Central memory CD8-positive, alpha-beta T cell (primary cell): ENCODE data around the gene ASH1L.

Source experiments
- ATAC-seq: fragments of 150-1000 bp; cut with Tn5 transposase; replicated peaks from 2 replicates; pipeline ENCODE4 v1.10.0; 2022; ENCODE audit warnings: mild to moderate bottlenecking, moderate FRiP score, moderate number of reproducible peaks; ENCODE audit not compliant: poor library complexity, severe bottlenecking; ENCODE audit errors: extremely low read depth
- DNase-seq, 2 donors: peaks; one replicate each; pipeline ENCODE4 v3.0.0; 2021; ENCODE audit warnings: low spot score in 2 of 2
- H3K27ac Mint-ChIP-seq: one replicate; pipeline ENCODE4 v1.8.0; 2022; ENCODE audit warnings: low read depth, mild to moderate bottlenecking, moderate library complexity, mixed read lengths
- H3K27me3 Mint-ChIP-seq: one replicate; pipeline ENCODE4 v1.8.0; 2022; ENCODE audit warnings: mixed read lengths
- H3K36me3 Mint-ChIP-seq: one replicate; pipeline ENCODE4 v1.8.0; 2022; ENCODE audit warnings: mild to moderate bottlenecking, moderate library complexity, mixed read lengths; ENCODE audit not compliant: insufficient read depth
- H3K4me1 Mint-ChIP-seq: one replicate; pipeline ENCODE4 v1.8.0; 2022; ENCODE audit warnings: mixed read lengths
- H3K4me3 Mint-ChIP-seq: one replicate; pipeline ENCODE4 v1.8.0; 2022; ENCODE audit warnings: mild to moderate bottlenecking, moderate library complexity, mixed read lengths
- H3K9me3 Mint-ChIP-seq: one replicate; pipeline ENCODE4 v1.8.0; 2022; ENCODE audit warnings: mixed read lengths

ASH1L gene

DNA sequence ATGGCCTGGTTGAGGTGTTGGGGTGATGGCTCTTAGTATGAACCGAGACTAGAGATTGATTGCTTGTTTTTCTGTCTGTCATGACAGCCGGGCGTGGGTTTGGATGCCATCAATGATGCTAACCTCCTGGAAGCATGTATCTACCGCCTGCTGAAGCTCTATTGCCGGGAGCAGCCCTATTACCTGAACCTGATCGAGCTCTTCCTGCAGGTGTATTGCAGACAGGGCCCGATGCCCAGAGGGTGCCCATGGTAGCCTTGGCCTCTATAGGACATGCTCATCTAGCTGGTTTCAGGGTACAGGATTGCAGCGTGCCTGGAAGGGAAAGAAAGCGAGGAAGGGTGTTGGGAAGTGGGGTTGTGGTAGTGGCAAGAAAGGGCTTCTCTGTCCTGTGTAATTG lies 244.5 kb downstream of the ASH1L start:
- H3K36me3 Mint-ChIP-seq, result peaks cover 10% of the 10 kb centered on the region
- H3K27ac Mint-ChIP-seq, result no peak overlapping the region
- H3K4me3 Mint-ChIP-seq, result no peak overlapping the region
- no peak for DNase-seq
- H3K4me1 Mint-ChIP-seq, result peaks cover 14% of the 10 kb centered on the region
- H3K9me3 Mint-ChIP-seq, result no peaks in the 10 kb centered on the region
- ATAC-seq, result no peak
- H3K27me3 Mint-ChIP-seq, result no peaks in the 10 kb centered on the region

DNA sequence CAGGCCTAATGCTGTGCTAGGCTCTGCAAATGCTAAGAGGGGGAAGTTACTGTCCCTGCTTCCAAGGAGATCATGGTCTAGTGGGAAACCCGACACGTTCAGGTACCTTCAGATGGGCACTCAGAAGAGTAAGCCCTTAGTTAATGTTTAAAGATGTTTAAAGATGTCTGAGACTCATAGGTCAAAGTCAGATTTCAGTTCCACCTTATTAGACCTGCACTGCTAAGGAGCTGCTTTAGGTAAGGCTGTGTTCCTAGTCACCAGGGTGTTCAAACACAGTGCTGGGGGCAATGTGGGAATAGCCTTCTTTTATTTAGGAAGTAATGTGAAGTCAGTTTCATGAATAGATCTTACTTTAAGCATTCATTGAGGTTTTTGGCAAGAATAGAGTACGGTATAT lies 245.7 kb downstream of the ASH1L start:
- Mint-ChIP-seq H3K4me1 (peaks cover 14% of the 10 kb centered on the region), H3K27ac (no peak overlapping the region), H3K36me3 (peaks cover 17% of the 10 kb centered on the region), H3K27me3 (no peaks in the 10 kb centered on the region), H3K9me3 (no peaks in the 10 kb centered on the region), H3K4me3 (no peak overlapping the region)
- DNase-seq (no peak), ATAC-seq (no peak)

DNA sequence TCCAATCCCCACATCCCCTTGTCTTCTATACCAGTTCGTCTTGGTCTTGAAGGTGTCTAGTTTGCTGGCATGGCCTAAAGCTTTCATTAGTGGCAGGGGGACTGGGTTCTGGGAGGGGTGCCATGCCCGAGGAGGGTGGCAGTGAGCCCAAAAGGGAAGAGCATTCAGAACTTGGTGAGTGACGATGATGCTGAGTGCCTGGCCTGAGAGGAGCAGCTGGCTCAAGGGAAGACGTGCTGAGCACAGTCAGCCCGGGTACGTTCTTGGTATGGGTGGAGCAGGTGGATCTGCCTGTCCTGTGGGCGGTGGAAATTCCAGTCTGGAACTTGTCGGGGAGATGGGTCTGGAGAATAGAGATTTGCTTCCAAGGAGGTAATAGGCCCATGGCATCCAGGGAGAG lies 249.3 kb downstream of the ASH1L start:
- Mint-ChIP-seq H3K36me3 (peaks cover 21% of the 10 kb centered on the region), H3K27me3 (no peaks in the 10 kb centered on the region), H3K4me3 (no peak overlapping the region), H3K9me3 (no peaks in the 10 kb centered on the region), H3K4me1 (peaks cover 25% of the 10 kb centered on the region), H3K27ac (no peak overlapping the region)
- DNase-seq (no peak), ATAC-seq (no peak)

DNA sequence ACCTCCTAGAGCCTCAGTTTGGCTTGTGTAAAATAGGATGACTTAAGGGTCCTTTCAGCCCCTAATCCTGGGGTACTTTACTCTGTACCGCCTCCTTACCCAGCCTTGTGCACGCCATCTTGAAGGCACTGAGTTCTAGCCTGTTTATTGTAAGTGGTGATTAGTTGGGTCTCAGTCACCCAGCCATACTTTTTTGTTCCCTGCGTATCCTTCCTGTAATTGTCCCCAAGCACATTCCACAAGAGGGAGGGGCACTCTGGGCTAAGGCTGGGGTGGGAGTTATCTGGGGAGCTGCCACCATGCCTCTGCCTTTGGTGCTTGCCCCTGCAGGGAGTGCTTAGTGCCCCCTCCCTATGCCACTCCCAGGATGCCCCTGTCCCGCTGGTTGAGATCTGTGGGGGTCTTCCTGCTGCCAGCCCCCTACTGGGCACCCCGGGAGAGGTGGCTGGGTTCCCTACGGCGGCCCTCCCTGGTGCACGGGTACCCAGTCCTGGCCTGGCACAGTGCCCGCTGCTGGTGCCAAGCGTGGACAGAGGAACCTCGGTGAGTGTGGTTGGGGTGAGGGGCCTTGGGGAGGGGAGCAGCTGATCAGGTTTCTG lies 253.1 kb downstream of the ASH1L start:
- H3K9me3 Mint-ChIP-seq, result no peaks in the 10 kb centered on the region
- peaks cover 19% of the 10 kb centered on the region for H3K36me3 Mint-ChIP-seq
- no peak for DNase-seq
- peak overlapping the region; percentile 97 for H3K27ac Mint-ChIP-seq
- no peaks in the 10 kb centered on the region for H3K27me3 Mint-ChIP-seq
- peak overlapping the region; percentile 91 for H3K4me3 Mint-ChIP-seq
- peaks cover 27% of the 10 kb centered on the region for H3K4me1 Mint-ChIP-seq
- ATAC-seq, result no peak

DNA sequence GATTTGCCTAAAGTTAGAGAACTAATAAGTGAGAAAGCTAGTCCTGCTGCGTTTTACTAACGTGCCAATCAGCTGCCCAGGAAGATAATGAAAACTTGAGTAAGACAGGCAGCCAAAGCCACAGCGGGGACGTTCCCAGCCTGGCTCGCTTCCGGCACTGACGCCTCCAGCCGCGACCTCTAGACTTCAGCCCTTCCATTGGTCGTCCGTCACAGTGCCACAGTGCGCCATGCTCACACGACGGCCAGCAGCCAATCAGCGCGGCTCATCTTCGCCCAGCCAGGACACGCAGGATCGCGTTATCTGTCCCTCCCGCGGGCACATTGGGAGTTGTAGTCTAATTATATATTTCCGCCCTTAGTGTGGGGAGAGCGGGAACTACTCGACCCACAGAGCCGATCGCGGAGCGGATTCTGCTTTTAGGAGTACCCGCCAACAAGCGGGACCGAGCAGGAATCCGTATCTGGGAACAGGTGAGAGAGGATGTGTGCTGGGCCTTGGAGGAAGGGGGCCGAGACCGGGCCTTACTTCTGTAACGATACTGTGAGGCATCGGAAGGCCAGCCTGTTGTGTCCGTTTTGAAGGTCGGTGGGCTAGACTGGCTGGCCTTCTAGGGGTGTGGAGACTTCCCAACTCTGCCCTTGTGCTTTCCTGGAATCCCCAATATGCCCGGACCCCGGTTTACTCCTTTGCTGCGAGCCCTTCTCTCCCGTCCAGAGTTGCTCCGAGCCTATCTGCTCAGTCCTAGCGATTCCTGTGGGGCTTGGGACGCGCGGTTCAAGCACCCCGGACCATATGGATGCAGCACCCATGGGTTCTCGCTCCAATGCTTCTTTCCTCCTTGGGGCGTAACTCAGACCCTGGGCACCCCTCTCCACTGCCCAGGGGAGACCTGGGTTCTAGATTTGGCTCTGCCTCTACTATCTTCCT lies 253.8 kb downstream of the ASH1L start, which contains the start of gene FDPS:
FDPS (plus strand) TSS at position 374 of the 930 bp plus-strand sequence. CDS start 924 bp downstream, outside the sequence.
- Mint-ChIP-seq H3K4me3 (peak within 1 kb of the TSS; percentile 91), H3K36me3 (peaks cover 16% of the 10 kb centered on the region)
- ATAC-seq, result peak; percentile 99

DNA sequence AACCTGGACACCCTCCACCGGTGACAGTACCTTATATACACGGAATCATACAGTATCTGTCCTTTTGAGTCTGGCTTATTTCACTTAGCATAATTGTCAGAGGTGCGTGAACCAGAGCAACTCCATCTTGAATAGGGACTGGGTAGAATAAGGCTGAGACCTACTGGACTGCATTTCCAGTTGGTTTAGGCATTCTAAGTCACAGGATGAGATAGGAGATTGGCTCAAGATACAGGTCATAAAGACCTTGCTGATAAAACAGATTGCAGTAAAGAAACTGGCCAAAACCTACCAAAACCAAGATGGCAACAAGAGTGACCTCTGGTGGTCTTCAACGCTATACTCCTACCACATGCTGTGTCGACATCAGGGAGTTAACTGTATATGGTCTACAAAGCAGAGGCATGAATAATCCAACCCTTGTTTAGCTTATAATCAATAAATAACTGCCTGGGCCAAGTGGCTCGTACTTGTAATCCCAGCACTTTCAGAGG lies 255.3 kb downstream of the ASH1L start:
- Mint-ChIP-seq H3K4me1 (peaks cover 27% of the 10 kb centered on the region), H3K9me3 (no peaks in the 10 kb centered on the region), H3K4me3 (no peak overlapping the region), H3K27me3 (no peaks in the 10 kb centered on the region), H3K27ac (no peak overlapping the region), H3K36me3 (peaks cover 14% of the 10 kb centered on the region)
- ATAC-seq, result no peak
- no peak for DNase-seq

More for the DNA sequence above, 253.8 kb downstream of the ASH1L start, which contains the start of gene FDPS:
- H3K27ac Mint-ChIP-seq, result peak within 1 kb of the TSS; percentile 97
- no peaks in the 10 kb centered on the region for H3K27me3 Mint-ChIP-seq
- H3K4me1 Mint-ChIP-seq, result peaks cover 27% of the 10 kb centered on the region
- no peaks in the 10 kb centered on the region for H3K9me3 Mint-ChIP-seq
- DNase-seq, result peak; percentile 85 to 96

DNA sequence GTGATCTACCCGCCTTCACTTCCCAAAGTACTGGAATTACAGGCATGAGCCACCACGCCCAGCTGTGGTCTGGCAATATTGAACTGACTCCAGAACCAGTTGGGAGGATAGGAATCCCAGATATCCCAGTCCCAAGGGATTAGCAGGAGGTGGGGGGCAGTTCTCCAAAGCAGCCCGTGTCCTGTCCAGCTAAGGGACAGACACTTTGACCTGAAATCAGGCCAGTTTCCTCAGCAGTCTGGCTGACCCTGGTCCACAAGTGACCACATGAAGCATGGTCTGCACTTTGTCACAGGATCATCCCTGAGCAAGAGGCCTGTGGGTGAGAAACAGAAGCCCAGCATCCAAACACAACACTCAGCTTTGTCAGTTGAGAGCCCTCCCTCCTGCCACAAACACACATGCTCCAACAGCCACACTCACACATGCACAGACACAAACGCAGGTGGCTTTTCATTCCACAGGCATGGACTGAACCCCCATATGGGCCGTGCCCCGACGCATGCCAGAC lies 256.7 kb downstream of the ASH1L start:
- H3K27me3 Mint-ChIP-seq, result no peaks in the 10 kb centered on the region
- peaks cover 7% of the 10 kb centered on the region for H3K36me3 Mint-ChIP-seq
- H3K27ac Mint-ChIP-seq, result no peak overlapping the region
- H3K4me1 Mint-ChIP-seq, result peaks cover 23% of the 10 kb centered on the region
- no peak overlapping the region for H3K4me3 Mint-ChIP-seq
- DNase-seq, result no peak
- no peaks in the 10 kb centered on the region for H3K9me3 Mint-ChIP-seq
- no peak for ATAC-seq

DNA sequence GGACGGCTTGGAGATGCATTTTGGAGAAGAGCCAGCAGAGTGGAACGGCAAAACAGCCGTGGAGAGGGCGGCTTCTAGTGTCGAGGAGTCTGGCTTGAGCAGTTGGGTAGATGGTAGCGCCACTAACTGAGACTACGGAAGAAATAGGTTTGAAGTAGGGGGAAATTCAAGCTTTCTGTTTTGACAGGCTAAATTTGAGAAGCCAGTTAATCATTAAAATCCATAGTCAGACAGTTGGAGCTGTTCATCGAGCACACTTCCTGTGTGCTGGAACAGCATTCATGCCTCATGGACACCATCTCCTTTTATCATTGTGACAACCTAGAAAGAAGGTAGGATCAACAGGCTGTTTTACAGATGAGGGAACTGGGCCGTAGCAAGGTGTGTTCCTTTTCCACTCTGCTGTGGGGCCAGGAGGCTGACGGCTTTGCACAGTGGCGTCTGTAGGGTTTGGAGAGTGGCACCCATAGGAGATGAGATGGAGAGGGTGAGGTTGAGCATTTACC lies 258.0 kb downstream of the ASH1L start:
- ATAC-seq, result no peak
- Mint-ChIP-seq H3K27me3 (no peaks in the 10 kb centered on the region), H3K36me3 (peaks cover 7% of the 10 kb centered on the region), H3K4me1 (peaks cover 16% of the 10 kb centered on the region), H3K9me3 (no peaks in the 10 kb centered on the region), H3K4me3 (no peak overlapping the region), H3K27ac (no peak overlapping the region)
- DNase-seq, result no peak

DNA sequence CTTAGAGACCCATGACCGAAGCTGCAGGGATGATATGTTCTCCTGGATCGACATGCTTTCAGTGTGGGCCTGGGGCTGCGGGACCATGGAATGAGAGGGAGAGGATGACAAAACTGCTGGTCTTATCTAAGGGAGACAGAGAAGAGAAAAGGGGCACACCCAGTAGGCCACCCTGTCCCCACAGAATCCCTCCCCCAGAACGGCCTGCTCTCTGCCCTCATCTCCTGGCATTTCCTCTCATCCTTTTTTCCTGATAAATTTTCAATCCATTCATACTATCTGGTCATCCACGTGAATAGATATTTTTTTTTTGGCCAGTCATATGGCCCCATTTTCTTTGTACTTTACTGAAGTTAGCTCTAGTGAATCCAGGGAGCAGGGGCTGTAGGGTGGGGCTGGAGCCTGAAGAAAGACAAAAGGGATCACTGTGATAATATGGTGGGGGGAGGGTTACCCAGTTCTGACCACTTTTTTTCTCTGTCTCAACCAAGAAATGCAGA lies 261.2 kb downstream of the ASH1L start, which contains the start of gene PKLR:
PKLR (minus strand) TSS at position 97 of the 500 bp plus-strand sequence; CDS start at position 54, 43 bp downstream.
- H3K27ac Mint-ChIP-seq, result no peak within 1 kb of the TSS
- H3K27me3 Mint-ChIP-seq, result peaks cover 18% of the 10 kb centered on the region
- no peaks in the 10 kb centered on the region for H3K9me3 Mint-ChIP-seq
- peaks cover 1% of the 10 kb centered on the region for H3K36me3 Mint-ChIP-seq
- DNase-seq, result no peak
- no peak for ATAC-seq
- H3K4me3 Mint-ChIP-seq, result no peak within 1 kb of the TSS
- H3K4me1 Mint-ChIP-seq, result no peaks in the 10 kb centered on the region

DNA sequence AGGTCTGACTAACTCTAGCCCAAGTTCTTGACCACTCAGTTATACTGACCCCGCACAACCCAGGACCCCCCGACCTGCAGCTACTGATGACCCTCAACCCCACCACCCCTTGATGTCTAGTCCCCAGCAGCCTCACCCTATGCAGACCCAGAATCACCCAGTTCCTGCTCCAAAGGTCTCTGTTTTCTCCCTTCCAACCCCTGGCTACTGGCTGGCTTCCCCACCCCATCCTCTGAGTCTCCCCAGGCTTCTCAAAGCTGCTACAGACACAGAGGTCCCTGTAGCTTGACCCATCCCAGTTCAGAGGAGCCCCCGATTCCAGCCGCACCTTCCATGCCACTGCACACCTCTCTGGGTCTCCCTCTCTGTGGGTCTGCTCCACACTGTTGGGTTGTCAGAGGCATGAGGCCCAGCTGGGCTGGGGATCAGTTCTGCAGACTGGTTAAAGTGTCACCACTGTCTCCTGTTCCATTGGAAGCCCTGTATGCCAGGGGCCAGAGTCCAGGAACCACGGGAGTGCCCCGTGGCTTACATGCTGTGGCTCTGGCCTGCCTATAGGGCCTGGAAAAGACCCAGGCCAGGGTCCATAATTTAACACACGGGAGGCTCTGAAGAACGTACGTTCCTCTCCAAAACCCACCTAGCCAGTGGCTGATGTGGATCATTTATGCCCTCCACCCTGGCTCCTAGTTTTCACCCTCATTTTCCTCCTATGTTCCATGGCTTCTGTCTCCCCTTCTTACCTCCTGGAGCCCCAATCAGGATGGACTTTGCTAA lies 261.9 kb downstream of the ASH1L start:
- no peak overlapping the region for H3K4me3 Mint-ChIP-seq
- no peaks in the 10 kb centered on the region for H3K4me1 Mint-ChIP-seq

DNA sequence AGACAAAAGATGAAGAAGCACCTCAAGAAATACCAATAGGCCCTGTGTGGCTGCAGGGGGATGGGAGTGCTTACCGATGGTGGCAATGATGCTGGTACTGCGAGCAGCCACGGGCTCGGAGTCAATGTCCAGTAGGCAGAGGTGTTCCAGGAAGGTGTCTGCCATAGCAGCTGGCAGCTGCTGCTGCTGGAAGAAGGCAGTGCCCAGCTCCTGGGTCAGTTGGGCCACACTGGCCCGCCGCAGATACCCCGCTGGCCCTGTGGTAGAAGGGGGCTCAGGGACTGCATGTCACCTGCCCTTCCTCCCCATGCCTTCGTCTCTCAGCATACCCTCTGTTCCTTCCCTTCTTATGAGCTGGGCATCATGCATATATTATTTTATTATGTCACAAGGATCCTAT lies 262.6 kb downstream of the ASH1L start:
- Mint-ChIP-seq H3K9me3 (no peaks in the 10 kb centered on the region), H3K27ac (no peak overlapping the region), H3K4me3 (no peak overlapping the region), H3K4me1 (peaks cover under 1% of the 10 kb centered on the region), H3K27me3 (peaks cover 32% of the 10 kb centered on the region), H3K36me3 (peaks cover 1% of the 10 kb centered on the region)
- ATAC-seq, result no peak
- no peak for DNase-seq

More for the DNA sequence above, 261.9 kb downstream of the ASH1L start:
- ATAC-seq (no peak), DNase-seq (no peak)
- H3K36me3 Mint-ChIP-seq, result peaks cover 1% of the 10 kb centered on the region
- peaks cover 25% of the 10 kb centered on the region for H3K27me3 Mint-ChIP-seq
- H3K9me3 Mint-ChIP-seq, result no peaks in the 10 kb centered on the region
- H3K27ac Mint-ChIP-seq, result no peak overlapping the region

DNA sequence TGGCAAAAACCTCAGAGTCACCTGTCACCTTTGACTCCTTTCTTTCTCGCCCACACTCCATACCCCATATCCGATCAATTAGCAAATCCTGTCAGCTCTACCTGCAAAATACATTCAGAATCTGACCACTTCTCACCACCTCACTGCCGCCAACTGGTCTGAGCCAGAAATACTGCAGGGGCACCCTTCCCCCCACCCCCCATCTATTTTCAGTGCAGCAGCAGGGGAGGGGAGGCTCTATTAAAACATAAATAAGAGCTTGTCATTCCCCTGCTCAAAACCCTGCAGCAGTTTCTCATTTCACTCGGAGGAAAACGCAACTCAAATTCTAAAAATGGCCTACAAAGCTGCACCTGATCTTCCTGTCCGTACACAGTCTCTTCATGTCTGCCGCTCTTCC lies 265.2 kb downstream of the ASH1L start:
- DNase-seq (no peak), ATAC-seq (no peak)
- Mint-ChIP-seq H3K27ac (no peak overlapping the region), H3K36me3 (peaks cover 2% of the 10 kb centered on the region), H3K27me3 (peaks cover 40% of the 10 kb centered on the region), H3K9me3 (no peaks in the 10 kb centered on the region), H3K4me3 (no peak overlapping the region), H3K4me1 (peaks cover 5% of the 10 kb centered on the region)
